Measurements from ENCODE around the gene RPS8.

RPS8 gene

DNA sequence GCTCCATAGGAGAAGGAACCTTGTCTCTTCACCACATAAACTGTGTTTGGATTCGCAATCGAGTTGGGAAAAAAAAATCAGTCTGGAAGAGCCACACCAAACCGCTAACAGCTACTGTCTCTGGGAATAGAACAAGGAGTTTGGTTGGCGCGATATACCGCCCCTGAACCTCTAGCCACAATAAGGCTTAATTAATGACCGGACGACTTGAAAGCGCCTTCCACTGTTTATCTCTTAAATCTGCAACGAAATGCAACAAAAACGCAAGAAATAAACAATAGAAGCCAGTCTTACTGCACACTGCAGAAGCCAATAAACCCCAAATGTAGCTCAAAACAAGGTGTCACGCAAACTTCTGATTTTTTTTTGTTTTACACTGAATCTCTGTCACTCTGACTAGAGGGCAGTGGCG, 43.9 kb downstream of the RPS8 start:
- Histone ChIP-seq H3K27ac (ENCODE audit: low read length) (peak overlapping the region; percentile 100), H3K9me3 (ENCODE audit: insufficient read depth, low read length) (no peaks in the 10 kb centered on the region), H3K36me3 (replicated peaks; ENCODE audit: low read depth, low read length) (peaks cover 22% of the 10 kb centered on the region), H3K4me1 (ENCODE audit: low read length) (peaks cover 19% of the 10 kb centered on the region), H3K79me2 (ENCODE audit: low read length) (no peaks in the 10 kb centered on the region), H4K20me1 (ENCODE audit: insufficient read depth, low read length) (no peaks in the 10 kb centered on the region), H2AFZ (ENCODE audit: low read depth, low read length) (0 out of 2 replicates have a peak overlapping the region, but pooled peaks have one; percentile 31), H3K9ac (ENCODE audit: low read length) (peak overlapping the region; percentile 98), H3K4me3 (ENCODE audit: low read length) (peak overlapping the region; percentile 97), H3K27me3 (ENCODE audit: low read depth, low read length) (no peaks in the 10 kb centered on the region), H3K4me2 (ENCODE audit: low read length) (peak overlapping the region; percentile 100)
- TF ChIP-seq EZH2phosphoT487 (IDR thresholded peaks at IDR 0.05; ENCODE audit: low read depth) = no peak

DNA sequence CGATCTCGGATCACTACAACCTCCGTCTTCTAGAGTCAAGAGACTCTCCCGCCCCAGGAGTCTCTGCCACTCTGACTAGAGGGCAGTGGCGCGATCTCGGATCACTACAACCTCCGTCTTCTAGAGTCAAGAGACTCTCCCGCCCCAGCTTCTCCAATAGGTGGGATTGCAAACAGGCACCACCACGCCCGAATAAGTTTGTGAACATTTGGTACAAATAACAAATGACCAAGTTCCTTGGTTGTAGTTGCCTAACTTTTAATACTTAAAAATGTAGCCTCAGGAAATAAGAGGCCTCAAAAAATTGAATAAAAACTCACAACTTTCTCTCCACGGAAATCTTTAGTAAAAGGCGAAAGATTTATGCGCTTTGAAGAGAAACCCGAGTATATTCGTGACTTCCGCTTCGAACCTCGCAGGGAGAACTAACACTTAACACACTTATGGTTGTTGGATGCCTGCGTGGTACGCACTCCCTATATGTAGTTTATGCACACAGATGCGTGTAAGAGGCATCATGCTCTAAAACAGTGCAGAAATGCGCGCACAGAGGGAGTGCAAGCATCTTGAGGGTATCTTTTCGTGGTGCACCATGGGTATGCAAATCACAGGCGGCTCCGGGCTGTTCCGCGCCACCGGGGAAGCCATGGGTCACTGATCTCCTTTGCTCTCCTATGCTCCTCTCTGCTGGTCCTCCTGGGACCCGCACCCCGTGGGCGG, 44.4 kb downstream of the RPS8 start:
- Histone ChIP-seq H3K4me2 (ENCODE audit: low read length) (peak overlapping the region; percentile 100), H2AFZ (ENCODE audit: low read depth, low read length) (peak overlapping the region; percentile 83; the same call in 1 of the 2 replicates), H3K79me2 (ENCODE audit: low read length) (no peaks in the 10 kb centered on the region), H3K4me1 (ENCODE audit: low read length) (peaks cover 19% of the 10 kb centered on the region), H3K4me3 (ENCODE audit: low read length) (peak overlapping the region; percentile 97), H3K36me3 (replicated peaks; ENCODE audit: low read depth, low read length) (peaks cover 22% of the 10 kb centered on the region), H3K27ac (ENCODE audit: low read length) (peak overlapping the region; percentile 100), H3K9me3 (ENCODE audit: insufficient read depth, low read length) (no peaks in the 10 kb centered on the region), H4K20me1 (ENCODE audit: insufficient read depth, low read length) (no peaks in the 10 kb centered on the region), H3K27me3 (ENCODE audit: low read depth, low read length) (no peaks in the 10 kb centered on the region), H3K9ac (ENCODE audit: low read length) (peak overlapping the region; percentile 98)
- TF ChIP-seq, protein P1, sequence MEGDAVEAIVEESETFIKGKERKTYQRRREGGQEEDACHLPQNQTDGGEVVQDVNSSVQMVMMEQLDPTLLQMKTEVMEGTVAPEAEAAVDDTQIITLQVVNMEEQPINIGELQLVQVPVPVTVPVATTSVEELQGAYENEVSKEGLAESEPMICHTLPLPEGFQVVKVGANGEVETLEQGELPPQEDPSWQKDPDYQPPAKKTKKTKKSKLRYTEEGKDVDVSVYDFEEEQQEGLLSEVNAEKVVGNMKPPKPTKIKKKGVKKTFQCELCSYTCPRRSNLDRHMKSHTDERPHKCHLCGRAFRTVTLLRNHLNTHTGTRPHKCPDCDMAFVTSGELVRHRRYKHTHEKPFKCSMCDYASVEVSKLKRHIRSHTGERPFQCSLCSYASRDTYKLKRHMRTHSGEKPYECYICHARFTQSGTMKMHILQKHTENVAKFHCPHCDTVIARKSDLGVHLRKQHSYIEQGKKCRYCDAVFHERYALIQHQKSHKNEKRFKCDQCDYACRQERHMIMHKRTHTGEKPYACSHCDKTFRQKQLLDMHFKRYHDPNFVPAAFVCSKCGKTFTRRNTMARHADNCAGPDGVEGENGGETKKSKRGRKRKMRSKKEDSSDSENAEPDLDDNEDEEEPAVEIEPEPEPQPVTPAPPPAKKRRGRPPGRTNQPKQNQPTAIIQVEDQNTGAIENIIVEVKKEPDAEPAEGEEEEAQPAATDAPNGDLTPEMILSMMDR (IDR thresholded peaks at IDR 0.05; ENCODE audit: low read depth, low read length) = peak; percentile 15; the same call in 1 of the 2 replicates
- TF ChIP-seq EZH2phosphoT487 (IDR thresholded peaks at IDR 0.05; ENCODE audit: low read depth) = no peak

DNA sequence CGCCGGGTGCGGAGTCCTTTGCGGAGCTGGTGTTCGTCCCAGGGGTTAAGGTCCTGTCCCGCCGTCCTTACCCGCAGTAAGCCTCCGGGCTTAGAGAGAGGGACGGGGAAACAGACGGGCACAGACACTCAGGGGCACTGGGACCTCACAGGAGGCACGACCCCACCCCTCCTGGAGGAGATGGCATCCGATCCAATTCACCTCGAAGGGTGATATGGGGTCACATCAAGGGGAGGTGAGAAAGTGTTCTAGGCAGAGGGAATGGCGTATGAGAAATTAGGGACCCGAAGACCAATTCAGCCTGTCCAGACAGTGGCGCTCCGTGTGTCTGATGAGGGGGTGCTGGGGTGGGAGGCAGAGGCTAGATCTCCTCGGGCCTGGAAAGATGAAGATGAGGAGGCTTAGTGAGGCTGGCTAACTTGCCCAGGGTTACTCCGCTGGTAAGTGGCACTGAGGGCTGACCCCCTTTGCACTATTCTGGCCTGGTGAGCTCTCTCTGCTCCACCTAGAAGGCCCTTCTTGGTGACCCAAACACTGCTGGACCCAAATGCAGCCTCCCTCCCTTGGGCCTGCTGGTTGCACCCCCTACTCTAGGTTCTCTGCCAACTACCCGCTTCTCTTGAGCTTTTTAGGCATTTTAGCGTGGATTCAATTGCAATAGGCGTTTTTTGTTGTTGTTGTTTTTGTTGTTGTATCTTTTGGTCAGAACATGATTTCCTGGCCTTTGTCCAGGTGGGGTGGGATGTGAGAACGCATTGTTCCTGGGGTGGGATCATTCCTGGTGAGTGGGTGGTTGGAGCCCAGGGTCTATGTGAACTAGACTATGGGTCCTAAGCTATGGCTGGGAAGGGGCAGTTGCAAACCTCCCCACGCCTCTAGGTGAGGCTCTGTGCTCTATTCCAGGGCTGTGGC, 45.2 kb downstream of the RPS8 start:
- TF ChIP-seq, protein P1 (IDR thresholded peaks at IDR 0.05; ENCODE audit: low read depth, low read length) = no peak; the same call in 1 of the 2 replicates
- no peak for TF ChIP-seq EZH2phosphoT487 (IDR thresholded peaks at IDR 0.05; ENCODE audit: low read depth)
- Histone ChIP-seq H4K20me1 (ENCODE audit: insufficient read depth, low read length) (no peaks in the 10 kb centered on the region), H3K9me3 (ENCODE audit: insufficient read depth, low read length) (no peaks in the 10 kb centered on the region), H3K4me1 (ENCODE audit: low read length) (peaks cover 19% of the 10 kb centered on the region), H3K4me3 (ENCODE audit: low read length) (peak overlapping the region; percentile 97), H2AFZ (ENCODE audit: low read depth, low read length) (peak overlapping the region; percentile 83; the same call in 1 of the 2 replicates), H3K4me2 (ENCODE audit: low read length) (peak overlapping the region; percentile 100), H3K9ac (ENCODE audit: low read length) (peak overlapping the region; percentile 98), H3K79me2 (ENCODE audit: low read length) (no peaks in the 10 kb centered on the region), H3K27ac (ENCODE audit: low read length) (peak overlapping the region; percentile 100), H3K36me3 (replicated peaks; ENCODE audit: low read depth, low read length) (peaks cover 17% of the 10 kb centered on the region), H3K27me3 (ENCODE audit: low read depth, low read length) (no peaks in the 10 kb centered on the region)

DNA sequence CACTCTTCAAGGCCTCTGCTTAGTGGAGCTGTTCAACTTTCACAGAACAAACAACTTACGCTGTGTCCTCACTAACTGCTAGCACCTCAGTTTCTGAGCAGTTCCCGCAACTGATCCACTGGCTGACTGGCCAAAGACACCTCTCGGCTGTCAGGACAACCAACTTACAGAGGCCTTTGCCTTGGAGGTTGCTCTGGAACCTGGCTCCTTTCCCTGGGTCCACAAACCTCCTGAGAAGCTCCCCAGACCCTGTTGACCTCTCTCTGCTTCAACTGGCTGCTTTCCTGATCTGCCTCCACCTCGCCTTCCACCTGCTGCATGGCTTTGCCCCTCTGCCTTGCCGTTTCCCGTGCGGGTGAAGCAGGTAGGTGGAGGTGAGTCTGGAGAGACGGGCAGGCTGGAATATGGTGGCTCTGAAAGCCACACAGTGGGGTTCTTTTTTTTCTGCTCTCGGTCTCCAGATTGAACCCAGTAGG, 45.9 kb downstream of the RPS8 start:
- no peak overlapping the region for H3K4me3 ChIP-seq (ENCODE audit: low read length)
- peaks cover 14% of the 10 kb centered on the region for H3K36me3 ChIP-seq (replicated peaks; ENCODE audit: low read depth, low read length)
- no peaks in the 10 kb centered on the region for H3K79me2 ChIP-seq (ENCODE audit: low read length)
- H3K27me3 ChIP-seq (ENCODE audit: low read depth, low read length) = no peaks in the 10 kb centered on the region
- no peaks in the 10 kb centered on the region for H4K20me1 ChIP-seq (ENCODE audit: insufficient read depth, low read length)
- H3K9me3 ChIP-seq (ENCODE audit: insufficient read depth, low read length) = no peaks in the 10 kb centered on the region
- H3K27ac ChIP-seq (ENCODE audit: low read length) = no peak overlapping the region
- no peak for TF ChIP-seq EZH2phosphoT487 (IDR thresholded peaks at IDR 0.05; ENCODE audit: low read depth)
- TF ChIP-seq, protein P1 (IDR thresholded peaks at IDR 0.05; ENCODE audit: low read depth, low read length) = no peak
- H3K9ac ChIP-seq (ENCODE audit: low read length) = no peak overlapping the region
- peaks cover 19% of the 10 kb centered on the region for H3K4me1 ChIP-seq (ENCODE audit: low read length)
- no peak overlapping the region for H2AFZ ChIP-seq (ENCODE audit: low read depth, low read length)
- H3K4me2 ChIP-seq (ENCODE audit: low read length) = peak overlapping the region; percentile 100
